HL-60 (cell line): ENCODE results near the gene NUBPL.
"Not testable (repeated sequence)": the region's sequence is repeated elsewhere in the genome, so short reads cannot be mapped to it uniquely, and the experiment has no call there.

ENCODE experiments used
- GABPA ChIP-seq: IDR thresholded peaks from 2 replicates; pipeline ENCODE4 v1.6.1; 2012; ENCODE audit warnings: low read depth
- POLR2AphosphoS5 ChIP-seq: IDR thresholded peaks from 2 replicates; pipeline ENCODE4 v1.6.1; 2012; ENCODE audit warnings: low read depth
- TF ChIP-seq, protein P1 (sequence below): IDR thresholded peaks from one replicate; pipeline ENCODE4 v1.5.1; 2011; ENCODE audit warnings: low read length, control low read depth, inconsistent platforms; ENCODE audit not compliant: insufficient read depth
- TF ChIP-seq, protein P2 (sequence below): IDR thresholded peaks from 2 replicates; pipeline ENCODE4 v1.6.1; 2012; ENCODE audit warnings: low read depth; ENCODE audit not compliant: insufficient replicate concordance

GRCh38 chr14:31618884-31619283 is 57.7 kb downstream of the NUBPL start:
- TF ChIP-seq, protein P1, sequence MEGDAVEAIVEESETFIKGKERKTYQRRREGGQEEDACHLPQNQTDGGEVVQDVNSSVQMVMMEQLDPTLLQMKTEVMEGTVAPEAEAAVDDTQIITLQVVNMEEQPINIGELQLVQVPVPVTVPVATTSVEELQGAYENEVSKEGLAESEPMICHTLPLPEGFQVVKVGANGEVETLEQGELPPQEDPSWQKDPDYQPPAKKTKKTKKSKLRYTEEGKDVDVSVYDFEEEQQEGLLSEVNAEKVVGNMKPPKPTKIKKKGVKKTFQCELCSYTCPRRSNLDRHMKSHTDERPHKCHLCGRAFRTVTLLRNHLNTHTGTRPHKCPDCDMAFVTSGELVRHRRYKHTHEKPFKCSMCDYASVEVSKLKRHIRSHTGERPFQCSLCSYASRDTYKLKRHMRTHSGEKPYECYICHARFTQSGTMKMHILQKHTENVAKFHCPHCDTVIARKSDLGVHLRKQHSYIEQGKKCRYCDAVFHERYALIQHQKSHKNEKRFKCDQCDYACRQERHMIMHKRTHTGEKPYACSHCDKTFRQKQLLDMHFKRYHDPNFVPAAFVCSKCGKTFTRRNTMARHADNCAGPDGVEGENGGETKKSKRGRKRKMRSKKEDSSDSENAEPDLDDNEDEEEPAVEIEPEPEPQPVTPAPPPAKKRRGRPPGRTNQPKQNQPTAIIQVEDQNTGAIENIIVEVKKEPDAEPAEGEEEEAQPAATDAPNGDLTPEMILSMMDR, result not testable (repeated sequence)
- TF ChIP-seq POLR2AphosphoS5, GABPA: not testable (repeated sequence)
- TF ChIP-seq, protein P2, sequence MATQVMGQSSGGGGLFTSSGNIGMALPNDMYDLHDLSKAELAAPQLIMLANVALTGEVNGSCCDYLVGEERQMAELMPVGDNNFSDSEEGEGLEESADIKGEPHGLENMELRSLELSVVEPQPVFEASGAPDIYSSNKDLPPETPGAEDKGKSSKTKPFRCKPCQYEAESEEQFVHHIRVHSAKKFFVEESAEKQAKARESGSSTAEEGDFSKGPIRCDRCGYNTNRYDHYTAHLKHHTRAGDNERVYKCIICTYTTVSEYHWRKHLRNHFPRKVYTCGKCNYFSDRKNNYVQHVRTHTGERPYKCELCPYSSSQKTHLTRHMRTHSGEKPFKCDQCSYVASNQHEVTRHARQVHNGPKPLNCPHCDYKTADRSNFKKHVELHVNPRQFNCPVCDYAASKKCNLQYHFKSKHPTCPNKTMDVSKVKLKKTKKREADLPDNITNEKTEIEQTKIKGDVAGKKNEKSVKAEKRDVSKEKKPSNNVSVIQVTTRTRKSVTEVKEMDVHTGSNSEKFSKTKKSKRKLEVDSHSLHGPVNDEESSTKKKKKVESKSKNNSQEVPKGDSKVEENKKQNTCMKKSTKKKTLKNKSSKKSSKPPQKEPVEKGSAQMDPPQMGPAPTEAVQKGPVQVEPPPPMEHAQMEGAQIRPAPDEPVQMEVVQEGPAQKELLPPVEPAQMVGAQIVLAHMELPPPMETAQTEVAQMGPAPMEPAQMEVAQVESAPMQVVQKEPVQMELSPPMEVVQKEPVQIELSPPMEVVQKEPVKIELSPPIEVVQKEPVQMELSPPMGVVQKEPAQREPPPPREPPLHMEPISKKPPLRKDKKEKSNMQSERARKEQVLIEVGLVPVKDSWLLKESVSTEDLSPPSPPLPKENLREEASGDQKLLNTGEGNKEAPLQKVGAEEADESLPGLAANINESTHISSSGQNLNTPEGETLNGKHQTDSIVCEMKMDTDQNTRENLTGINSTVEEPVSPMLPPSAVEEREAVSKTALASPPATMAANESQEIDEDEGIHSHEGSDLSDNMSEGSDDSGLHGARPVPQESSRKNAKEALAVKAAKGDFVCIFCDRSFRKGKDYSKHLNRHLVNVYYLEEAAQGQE, result not testable (repeated sequence)
